Kidney tubule cell (primary cell): ENCODE measurements around the gene TMEM256.
"Not testable (repeated sequence)": the region's sequence is repeated elsewhere in the genome, so short reads cannot be mapped to it uniquely, and the experiment has no call there.

Source experiments
- DNase-seq: peaks from one replicate; pipeline ENCODE4 v3.0.0-alpha.2; 2018; ENCODE audit warnings: low spot score

TMEM256 gene

DNA sequence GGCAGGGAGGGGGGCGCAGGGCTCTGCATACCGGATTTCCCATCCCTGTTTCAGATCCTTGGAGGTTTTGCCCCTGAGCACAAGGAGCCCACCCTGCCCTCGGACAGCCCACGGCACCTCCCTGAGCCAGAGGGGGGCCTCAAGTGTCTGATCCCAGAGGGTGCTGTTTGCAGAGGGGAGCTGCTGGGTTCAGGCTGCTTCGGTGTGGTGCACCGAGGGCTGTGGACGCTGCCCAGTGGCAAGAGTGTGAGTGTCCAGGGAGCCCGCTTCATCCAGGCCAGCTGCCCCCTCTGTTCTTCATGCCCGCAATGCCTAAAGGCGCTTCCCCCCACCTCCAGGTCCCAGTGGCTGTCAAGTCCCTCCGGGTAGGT is 20.5 kb downstream of the TMEM256 start:
- DNase-seq, result no peak

- DNase-seq, result no peak
These were observed 21.0 kb downstream of the TMEM256 start for GRCh38 chr17:7382901-7383300.

DNA sequence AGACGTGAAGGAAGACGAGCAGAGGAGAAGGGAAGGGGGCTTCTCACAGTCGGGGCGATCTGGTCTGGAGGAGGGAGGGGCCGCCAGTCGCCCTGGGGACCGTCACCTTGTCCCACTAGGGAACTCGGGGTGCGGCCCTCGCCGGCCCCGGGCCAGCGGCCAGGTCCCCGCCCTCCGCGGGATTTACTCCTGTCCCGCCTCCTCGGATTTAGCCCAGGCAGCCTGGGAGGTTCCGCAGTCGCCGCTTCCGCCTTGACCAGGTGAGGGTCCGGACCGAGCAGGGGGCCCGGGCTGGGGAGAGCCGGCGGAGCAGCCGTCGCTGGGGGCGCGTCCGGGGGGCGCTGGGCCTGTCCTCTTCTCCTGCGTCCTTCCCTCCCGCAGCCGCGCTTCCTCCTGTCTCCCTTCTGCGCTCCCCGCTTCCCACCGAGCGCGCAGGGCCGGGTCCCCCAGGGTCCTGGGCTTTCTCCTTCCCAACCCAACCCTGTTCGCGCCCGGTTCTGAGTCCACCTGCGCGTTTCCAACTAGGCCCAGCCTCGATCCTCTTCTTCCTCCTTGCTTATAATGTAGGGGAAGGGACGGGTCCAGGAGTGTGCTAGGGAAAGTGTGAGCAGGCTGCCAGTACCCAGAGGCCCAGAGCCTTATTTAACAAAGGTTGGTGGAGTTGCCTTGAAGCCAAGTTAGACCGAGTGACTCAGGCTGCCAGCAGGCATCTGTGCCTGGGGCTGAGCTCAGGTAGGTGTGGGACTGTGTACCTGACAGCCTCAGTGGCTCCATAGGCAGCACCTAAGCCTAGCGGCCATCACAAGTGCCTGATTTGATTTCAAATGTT is 22.8 kb downstream of the TMEM256 start, which contains the start of gene TNK1:
Gene TNK1, plus strand, starts transcription at position 235 of the 829 bp plus-strand sequence. CDS start 1,838 bp downstream, outside the sequence.
- peak; percentile 72 for DNase-seq

DNA sequence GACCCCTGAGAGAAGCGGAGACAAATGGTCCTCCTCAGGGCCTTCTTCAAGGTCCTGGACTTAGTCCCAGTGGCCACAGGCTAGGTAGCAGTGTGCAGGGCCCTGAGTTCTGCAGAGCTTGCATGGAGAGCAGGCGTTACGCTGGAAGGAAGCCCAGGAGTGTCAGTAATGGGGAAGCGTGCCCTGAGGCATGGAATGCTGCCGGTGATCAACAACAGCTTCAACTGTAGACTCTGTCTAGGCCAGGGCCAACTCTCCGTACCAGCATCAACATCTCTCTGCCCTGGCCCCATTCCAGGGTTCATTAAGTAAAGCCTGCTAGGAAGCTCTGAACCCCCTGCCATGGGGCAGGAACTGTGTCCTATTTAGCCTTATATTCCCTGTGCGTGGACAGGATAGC is 23.6 kb downstream of the TMEM256 start:
- peak; percentile 29 for DNase-seq

GRCh38 chr17:7379134-7379533 is 24.8 kb downstream of the TMEM256 start:
- no peak for DNase-seq

DNA sequence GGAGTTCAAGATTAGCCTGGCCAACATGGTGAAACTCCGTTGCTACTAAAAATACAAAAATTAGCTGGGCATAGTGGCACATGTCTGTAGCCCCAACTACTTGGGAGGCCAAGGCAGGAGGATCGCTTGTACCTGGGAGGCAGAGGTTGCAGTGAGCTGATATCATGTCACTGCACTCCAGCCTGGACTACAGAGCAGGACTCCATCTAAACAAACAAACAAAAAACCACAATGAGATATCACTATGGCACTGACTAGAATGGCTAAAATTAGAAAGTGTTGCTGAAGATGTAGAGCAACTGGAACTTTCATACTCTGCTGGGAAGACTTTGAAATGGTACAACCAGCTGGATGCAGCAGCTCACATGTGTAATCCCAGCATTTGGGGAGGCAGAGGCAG is 29.5 kb downstream of the TMEM256 start:
- no peak for DNase-seq

DNA sequence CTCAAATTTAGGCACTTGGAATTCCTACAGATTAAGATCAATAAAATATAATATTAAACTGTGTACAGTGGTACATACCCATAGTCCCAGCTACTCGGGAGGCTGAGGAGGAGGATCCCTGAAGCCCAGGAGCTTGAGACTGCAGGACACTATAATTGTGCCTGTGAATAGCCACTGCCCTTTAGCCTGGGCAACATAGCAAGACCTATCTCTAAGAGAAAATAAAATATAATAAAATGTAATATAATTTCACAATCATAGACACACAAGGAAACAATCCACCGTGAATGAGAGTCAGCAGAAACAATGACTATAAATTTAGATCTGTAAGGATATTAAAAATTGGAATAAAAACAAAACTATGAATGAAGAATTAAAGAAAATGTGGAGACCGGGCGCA is 33.0 kb downstream of the TMEM256 start:
- DNase-seq, result no peak

GRCh38 chr17:7369825-7370224 is 34.1 kb downstream of the TMEM256 start:
- no peak for DNase-seq

DNA sequence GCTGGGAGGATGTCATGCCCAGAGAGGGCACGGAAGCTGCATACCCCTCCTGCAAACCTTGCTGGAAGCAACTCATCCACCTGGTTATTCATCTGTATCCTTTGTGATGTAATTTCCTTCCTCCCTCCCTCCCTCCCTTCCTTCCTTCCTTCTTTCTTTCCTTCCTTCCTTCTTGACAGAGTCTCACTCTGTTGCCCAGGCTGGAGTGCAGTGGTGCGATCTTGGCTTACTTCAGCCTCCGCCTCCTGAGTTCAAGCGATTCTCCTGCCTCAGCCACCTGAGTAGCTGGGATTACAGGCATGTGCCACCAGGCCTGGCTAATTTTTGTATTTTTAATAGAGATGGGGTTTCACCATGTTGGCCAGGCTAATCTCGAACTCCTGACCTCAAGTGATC is 35.3 kb downstream of the TMEM256 start:
- not testable (repeated sequence) for DNase-seq

- DNase-seq, result no peak
These were observed 35.8 kb downstream of the TMEM256 start for GRCh38 chr17:7367918-7368598.

DNA sequence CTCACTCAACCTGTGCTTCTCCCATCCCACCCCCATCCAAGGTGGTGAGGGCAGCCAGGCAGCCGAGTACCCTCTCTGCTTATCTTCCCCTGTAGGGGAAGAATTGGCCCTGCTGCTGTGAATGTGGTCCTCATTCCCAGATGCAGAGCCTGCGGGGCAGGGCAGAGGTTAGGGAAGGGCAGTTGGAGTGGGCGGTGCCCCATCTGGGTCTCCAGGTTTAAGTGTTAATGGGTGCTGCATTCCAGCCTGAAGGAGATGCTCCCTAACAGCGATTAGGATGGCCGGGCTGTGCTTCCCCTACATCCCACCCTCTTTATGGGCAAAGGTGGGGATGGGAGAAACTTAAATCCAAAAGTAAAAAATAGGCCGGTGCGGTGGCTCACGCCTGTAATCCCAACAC is 36.8 kb downstream of the TMEM256 start:
- DNase-seq, result no peak

DNA sequence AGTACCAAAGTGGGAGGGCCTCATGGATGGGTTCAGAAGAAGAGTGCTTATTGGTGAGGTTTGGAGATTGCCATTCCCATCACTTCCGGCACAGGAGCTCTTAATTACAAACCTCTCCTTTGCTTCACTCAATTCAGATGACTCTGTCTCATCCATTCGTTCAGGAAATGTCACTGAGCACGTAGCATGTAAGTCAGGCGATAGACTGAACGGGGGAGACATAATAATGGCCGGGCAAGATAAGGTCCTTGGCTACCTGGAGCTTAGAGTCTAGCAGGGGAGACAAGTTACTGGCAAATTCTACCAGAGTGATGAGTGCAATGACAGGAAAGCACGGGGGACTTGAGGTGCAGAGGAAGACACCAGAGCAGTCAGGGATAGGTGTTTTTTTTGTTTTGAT is 37.9 kb downstream of the TMEM256 start:
- DNase-seq, result not testable (repeated sequence)

DNA sequence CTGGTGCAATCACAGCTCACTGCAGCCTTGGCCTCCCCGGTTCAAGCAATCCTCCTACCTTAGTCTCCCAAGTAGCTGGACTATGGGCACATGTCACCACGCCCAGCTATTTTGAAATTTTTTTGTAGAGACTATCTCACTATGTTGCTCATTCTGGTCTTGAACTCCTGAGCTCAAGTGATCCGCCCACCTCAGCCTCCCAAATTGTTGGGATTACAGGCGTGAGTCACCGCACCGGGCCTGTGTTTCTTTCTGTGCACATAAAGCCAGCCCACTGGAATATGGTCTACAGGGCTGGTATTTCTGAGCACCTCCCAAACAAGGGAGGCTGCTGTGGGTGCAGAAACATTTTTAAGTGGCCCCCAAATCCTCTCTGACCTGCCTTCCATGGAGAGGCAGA is 40.6 kb downstream of the TMEM256 start:
- DNase-seq, result no peak

DNA sequence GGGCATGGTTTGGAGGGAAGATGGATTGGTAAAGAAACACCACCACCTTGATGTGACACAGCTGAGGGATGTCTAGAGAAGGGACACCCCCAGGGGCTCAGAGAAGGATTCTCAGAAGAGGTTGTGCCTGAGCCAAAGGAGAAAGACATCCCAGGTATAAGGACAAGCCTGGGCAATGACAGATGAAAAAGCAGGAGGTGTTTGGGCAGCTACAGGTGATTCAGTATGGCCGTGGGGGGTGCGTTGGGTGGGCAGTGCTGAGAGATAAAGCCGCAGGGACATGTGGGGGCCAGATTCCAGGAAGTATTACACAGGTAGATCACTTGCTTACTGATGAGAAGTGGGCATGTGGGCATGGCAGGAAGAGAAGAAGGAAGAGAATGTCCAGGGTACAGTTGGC is 42.0 kb downstream of the TMEM256 start:
- no peak for DNase-seq

GRCh38 chr17:7357381-7357780 is 46.5 kb downstream of the TMEM256 start:
- DNase-seq, result no peak

DNA sequence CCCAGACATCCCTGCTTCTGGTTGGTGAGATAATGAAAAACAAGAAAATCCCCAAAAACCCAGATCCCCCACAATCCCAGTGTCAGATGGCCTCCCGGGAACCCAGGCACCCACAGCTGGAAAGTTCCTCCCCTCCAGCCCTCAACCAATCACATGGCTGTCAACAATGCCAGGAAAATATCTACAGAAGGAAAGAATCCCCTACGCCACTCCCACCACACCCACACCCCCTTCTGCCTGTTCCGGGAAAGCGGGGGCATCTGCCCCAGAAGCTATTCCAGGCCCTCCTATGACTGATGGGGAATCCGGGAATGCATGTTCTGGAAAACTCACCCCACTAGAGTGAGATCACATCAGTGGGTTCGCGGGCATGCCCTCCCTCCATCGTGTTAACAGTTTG is 47.1 kb downstream of the TMEM256 start:
- DNase-seq, result no peak

DNA sequence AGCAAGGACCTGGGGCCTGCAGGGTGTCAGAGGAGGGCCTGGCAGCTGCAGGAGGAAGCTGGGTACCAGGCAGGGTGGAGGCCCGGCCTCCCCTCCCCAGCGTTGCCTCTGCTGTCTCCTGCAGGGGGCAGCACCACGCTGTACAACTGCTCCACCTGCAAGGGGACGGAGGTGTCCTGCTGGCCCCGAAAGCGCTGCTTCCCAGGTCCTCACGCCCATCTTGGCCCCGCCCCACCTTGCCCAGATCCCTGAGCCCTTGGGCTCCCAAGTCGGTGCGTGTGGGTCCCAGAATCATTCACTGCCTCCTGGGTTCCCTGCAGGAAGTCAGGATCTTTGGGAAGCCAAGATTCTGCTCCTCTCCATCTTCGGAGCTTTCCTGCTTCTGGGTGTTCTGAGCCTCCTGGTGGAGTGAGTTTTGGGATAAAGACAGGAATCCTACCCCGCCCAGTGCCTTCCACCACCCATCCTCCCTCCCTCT is 47.8 kb downstream of the TMEM256 start:
- DNase-seq, result peak; percentile 87

DNA sequence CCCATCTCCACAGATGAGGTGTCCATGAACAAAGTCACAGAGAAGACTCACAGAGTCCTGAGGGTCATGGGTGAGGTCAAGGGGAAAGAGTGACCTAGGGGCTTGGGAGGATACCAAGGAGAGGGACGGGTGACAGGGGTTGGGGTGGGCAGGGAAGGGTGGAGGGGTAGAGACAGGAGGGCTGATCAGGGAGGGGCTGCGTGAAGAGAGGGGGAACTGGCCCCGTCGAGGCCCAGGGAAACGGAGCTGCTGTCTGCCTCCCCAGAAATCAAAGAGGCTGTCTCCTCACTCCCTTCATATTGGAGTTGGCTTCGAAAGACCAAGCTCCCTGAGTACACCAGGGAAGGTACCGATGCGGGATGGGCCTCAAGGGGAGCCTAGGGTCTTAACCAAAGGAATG is 48.3 kb downstream of the TMEM256 start:
- DNase-seq, result no peak

- peak; percentile 35 for DNase-seq
These were observed 48.8 kb downstream of the TMEM256 start, which contains the start of gene TMEM95 for GRCh38 chr17:7355053-7355452. TMEM95 (plus strand) TSS chr17:7355156; CDS start chr17:7355205, 49 bp downstream.

GRCh38 chr17:7354262-7354843 is 49.5 kb downstream of the TMEM256 start:
- DNase-seq, result peak; percentile 73
